GM18867 (cell line): ENCODE results near the gene PLN.

ENCODE experiments used
- ATAC-seq: cut with Tn5 transposase; IDR thresholded peaks from one replicate; pipeline ENCODE4 v1.9.1; 2021; ENCODE audit warnings: mild to moderate bottlenecking, moderate library complexity; ENCODE audit not compliant: unreplicated experiment

PLN gene

GRCh38 chr6:118577972-118578371 lies 29.9 kb downstream of the PLN start:
- ATAC-seq = no peak

- no peak for ATAC-seq
These were observed 30.5 kb downstream of the PLN start for GRCh38 chr6:118578617-118579016.

GRCh38 chr6:118579786-118580185 lies 31.7 kb downstream of the PLN start:
- no peak for ATAC-seq

- ATAC-seq = no peak
These were observed 32.7 kb downstream of the PLN start for GRCh38 chr6:118580585-118581419.

DNA sequence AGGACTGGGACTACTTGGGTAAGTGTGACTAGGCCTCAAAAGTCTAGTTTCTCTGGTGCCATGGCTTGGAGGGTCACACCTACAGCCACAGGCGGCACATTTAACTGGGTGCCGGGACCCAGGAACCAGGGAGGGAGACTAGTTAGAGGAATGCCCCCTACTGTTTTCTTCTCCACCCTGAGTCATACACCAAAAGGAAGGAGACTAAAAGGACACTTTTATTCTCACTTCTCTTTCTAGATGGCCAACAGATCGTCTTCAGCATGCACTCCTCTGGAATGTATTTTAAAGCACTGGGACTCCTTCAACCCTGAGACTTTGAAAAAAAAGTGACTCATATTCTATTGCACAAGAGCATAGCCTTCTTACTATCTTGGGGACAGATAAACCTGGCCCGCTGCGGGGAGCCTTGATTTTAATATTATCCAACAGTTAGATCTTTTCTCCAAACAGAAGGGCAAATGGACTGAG lies 33.4 kb downstream of the PLN start:
- no peak for ATAC-seq

GRCh38 chr6:118584911-118585310 lies 36.8 kb downstream of the PLN start:
- ATAC-seq = no peak

GRCh38 chr6:118586746-118587485 lies 38.8 kb downstream of the PLN start:
- no peak for ATAC-seq

GRCh38 chr6:118588626-118589025 lies 40.5 kb downstream of the PLN start:
- ATAC-seq = no peak

DNA sequence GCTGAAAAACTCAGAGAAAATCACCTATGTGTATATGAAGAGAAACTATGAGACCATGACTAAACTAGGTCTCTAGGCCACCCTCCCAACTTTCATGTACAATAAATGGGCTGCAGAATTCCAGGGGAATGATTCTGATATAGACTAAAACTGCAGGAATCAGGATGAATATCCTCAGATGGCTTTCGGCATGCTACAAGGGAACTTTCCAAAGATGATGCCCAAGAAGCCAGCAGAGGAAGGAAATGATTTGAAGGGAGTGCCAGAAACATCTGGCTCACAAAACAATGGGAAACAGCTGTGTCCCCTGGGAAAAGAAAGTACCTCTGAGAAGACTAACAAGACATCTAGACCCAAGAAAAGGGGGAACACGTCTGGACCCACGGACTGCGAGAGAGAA lies 41.1 kb downstream of the PLN start:
- ATAC-seq = no peak

DNA sequence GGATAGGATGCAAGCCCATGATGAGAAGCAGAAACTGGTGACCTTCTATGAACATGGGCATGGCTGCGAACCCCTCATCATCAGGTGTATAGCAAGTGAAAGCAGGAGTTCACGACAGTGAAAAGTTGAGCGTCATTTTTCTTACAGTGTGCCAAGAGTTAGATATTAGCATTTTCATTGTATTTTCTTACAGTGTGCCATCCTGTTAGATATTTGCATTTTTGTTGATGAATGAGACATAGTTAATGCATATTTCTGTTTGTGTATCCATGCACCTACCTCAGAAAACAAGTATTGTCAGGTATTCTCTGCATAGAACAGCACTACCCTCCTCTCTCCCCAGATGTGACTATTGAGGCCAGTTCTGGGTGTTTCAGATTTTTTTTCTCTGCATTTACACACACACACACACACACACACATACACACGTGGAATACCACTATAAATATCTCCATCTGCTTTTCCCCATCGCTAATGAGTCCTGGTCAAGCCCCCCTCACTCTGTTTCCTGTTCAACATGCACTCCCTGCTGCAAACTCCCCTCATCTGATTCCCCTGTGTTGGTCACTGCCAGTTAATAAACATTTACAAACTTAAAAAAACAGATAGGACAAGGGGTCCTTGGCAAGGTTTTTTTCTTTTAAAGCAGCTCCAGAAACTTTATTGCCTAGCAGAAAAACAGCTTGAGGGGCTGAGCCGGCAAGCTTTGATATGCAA lies 41.7 kb downstream of the PLN start:
- ATAC-seq = no peak

GRCh38 chr6:118591897-118592296 lies 43.8 kb downstream of the PLN start:
- no peak for ATAC-seq

- ATAC-seq = no peak
These were observed 46.8 kb downstream of the PLN start for GRCh38 chr6:118594877-118595276.

GRCh38 chr6:118596774-118597320 lies 48.8 kb downstream of the PLN start:
- no peak for ATAC-seq

DNA sequence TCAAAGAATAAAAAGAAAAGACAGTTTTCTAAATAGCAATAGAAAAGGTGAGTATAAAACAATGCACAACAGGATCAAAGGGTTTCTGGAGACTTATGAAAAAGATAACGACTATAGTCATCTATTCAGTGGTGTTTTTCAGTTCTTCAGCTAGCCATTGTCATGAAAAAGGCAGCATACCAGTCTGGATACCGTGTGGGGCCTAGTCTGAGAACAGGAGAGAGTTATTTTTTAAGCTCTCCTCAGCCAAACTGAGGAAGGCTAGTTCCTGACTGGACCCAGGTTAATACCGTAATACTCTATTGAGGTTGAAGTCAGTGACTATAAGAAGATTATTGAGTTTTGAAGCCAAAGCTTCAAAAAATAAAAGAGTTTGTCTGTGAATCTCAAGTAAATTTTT lies 49.5 kb downstream of the PLN start:
- no peak for ATAC-seq

DNA sequence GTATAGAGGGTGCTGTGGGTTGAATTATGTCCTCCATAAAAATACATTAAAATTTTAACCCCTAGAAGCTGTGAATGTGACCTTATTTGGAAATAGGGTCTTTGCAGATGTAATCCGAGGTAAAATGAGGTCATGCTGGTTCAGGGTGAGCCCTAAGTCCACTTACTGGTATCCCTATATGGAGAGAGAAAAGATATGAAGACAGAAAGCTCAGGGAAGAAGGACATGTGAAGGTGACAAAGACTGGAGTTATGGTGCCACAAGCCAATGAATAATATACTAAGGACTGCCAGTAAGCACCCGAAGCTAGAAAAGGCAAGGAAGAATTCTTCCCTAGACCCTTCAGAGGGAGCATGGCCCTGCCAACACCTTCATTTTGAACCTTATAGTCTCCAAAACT lies 50.2 kb downstream of the PLN start:
- ATAC-seq = no peak

GRCh38 chr6:118602300-118602699 lies 54.2 kb downstream of the PLN start:
- ATAC-seq = no peak

DNA sequence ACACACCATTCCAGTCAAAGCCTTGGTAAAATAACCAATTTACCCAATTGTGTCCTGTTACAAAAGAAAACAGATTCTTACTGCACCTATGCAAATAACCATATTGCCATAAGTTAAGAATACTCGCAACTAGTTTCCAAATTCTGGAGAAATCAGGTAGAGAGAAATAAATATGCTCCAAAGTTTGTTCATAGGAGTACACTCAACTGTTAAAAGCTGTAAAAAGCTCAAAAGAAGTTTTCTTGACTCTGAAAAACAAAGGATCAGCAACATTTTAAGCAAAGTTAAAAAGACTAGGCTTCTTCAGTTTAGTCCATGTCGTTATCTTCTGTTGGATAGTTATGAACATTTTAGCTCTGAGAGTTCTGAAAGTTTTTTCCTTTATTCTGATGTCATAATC lies 55.3 kb downstream of the PLN start:
- ATAC-seq = no peak

- no peak for ATAC-seq
These were observed 58.2 kb downstream of the PLN start for GRCh38 chr6:118606268-118606667.

- no peak for ATAC-seq
These were observed 58.8 kb downstream of the PLN start for GRCh38 chr6:118606858-118607257.
